NCI-H2171 (cell line): ENCODE data around the gene TPX2.

ENCODE experiments used
- DNase-seq: peaks from one replicate; lab custom pipeline; 2025; lab: John Stamatoyannopoulos, UW

The TPX2 gene

GRCh38 chr20:31705598-31706597 lies 33.2 kb upstream of the TPX2 start:
- DNase-seq, result no peak

- DNase-seq, result no peak
Measured at GRCh38 chr20:31706607-31707257, 32.4 kb upstream of the TPX2 start.

- no peak for DNase-seq
Measured at GRCh38 chr20:31707258-31707615, 31.9 kb upstream of the TPX2 start.

DNA sequence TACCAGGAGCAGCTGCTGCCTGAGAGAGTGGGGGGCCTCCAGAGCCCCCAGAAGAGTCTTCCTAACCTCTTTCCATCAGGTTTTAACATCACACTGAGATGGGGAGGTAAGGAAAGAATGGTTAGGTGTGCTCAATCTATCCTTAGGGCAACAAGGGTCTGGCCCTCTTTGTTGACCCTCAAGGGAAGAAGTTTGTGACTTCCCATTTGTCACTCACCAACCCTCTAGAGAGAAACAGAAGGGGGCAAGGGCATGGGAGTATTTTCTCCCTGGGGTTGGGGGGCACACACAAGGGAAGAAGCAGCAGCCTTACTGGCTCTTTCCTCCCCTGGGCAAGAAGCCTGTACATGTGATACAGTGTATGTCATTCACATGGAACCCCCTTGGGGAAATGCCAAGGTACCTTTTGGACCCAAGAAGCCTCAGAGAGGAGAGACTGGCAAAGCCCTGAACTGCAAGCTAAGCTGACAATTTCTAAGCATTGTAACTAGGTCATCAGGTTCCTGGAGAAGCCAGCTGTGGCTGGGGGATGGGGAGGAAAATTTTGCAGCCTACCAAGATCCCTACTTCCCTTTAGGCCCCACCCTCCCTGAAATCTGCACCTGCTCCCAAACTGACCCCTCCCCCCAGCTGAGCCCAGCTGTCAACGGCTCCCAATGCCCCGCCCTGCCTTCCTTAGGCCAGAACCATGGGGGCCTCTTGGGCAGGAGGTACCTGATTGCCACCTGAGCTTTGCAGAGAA lies 30.9 kb upstream of the TPX2 start:
- peak; percentile 98 for DNase-seq

DNA sequence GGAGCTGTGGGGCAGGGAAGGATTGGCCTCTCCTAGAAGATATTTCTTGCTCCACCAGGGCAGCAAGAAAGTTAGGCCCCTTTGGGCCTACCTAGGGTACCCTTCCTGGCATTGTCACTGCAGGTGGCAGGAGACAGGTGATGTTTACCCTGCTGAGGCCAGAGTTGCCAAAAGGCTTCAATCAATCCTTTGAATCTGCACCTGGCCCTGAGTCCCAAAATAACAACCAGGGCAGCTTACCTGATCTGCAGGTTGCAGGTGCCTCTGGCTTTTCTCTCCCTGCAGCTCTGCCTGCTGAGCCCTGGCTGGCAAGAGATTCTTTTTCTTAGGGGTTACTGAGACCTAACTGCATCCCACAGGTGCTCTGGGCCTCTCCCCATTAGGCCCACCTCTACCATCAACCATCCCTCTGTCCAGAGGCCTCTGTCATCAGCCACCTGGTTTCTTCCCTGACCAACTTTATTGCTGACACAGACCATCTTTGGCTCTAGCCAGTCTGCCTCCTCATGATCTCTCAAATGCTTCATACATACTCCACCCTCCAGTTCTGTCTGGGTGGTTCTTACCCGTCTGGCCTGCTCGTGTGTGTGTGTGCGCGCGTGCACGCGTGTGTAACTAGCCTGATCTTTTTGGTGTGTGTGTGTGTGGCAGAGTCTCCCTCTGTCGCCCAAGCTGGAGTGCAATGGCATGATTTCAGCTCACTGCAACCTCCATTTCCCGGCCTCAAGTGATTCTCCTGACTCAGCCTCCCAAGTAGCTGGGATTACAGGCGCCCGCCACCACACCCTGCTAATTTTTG lies 30.2 kb upstream of the TPX2 start:
- peak; percentile 94 for DNase-seq

DNA sequence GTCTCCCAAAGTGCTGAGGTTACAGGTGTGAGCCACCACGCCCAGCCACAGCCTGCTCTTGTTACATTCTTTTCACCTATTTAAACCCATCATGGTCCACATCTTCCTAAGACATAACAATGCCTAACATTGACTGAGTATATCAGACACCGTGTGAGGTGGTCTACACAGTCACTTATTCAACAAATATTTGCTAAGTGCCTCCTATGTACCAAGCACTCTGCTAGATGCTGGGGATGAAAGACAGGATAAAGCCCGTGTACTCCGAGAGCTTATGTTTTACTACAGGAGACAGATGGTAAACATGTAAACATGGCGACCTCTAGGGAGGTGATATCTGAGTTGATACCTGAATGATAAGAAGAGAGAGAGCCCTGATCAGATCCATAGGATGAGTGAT lies 29.2 kb upstream of the TPX2 start:
- DNase-seq, result peak; percentile 43

- DNase-seq, result peak; percentile 85
Measured at GRCh38 chr20:31710423-31711108, 28.5 kb upstream of the TPX2 start.

DNA sequence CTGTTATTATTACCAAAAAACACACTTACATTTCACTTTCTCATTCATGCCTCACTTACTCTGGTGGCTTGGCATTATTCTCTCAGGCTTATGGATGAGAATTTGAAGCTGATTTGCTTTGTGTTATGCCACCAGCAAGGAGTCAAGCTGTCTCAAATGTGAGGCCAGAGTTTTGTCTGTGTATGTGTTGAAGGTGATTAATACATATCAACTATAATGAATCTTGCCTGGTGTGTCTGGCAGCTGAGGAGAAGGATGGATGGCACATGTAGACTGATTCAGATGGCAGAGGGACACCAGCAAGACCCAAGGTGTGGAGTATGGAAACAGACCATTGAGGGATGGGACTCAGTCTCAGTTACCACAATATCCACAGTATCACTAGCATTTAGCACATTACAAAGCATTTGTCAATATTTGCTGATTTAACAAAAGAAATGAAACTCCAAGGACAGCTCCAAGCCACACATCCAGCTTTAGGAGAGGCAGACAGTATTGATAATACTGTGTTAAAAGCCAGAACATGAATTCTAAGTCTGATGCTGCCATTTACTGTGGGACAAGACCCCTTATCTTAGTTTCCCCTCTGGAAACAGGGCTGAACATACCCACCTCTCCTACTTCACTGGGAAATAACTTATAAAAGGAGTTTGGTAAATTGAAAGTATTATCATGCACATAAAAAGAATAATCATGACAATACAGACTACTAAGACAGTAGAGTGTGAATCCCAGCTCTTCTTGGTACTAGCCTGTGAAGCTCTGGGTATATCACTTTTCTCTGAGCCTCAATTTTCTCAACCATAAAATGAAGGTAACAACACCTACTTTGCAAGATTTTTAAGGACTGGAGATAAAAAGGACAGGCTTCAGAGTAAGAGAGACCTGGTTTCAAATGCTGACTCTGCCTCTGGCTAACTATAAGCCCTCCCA lies 27.6 kb upstream of the TPX2 start:
- no peak for DNase-seq

GRCh38 chr20:31712112-31712553 lies 27.0 kb upstream of the TPX2 start:
- DNase-seq, result peak; percentile 39

DNA sequence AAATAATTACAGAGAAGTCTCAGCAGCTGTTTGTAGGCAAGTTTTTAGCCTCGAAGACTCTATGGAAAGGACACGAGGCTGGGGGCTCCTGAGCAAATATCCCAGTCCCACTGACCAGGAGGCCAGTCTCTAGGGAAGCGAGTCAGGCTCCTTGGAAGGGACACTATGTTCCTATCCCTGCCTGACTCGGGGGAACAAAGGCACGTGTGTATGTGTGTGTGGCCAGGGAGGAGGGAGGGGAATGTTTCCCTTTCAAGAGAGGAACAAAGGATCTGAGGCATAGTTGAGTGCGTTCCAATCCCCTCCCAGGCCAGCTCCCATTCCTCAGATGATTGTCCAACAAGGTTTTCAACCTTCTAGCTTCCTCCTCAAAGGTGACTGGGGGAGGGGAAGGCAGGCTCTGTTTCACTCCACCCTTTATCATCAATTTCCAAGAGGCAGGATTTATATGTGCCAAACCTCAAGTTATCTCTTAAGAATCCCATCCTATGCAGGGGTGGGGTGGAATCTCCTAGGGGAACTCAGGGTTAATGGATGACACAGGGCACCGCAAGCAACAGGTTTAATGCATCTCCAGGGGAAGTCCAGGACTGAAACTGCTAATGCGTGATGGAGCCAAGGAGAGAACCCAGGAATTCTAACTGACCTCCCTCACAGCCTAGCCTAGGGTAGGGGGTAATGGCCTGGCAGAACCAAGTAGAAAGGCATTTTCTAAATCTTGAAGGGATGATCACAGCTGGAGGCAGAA lies 26.4 kb upstream of the TPX2 start:
- DNase-seq, result no peak

GRCh38 chr20:31713312-31714273 lies 25.5 kb upstream of the TPX2 start:
- no peak for DNase-seq

DNA sequence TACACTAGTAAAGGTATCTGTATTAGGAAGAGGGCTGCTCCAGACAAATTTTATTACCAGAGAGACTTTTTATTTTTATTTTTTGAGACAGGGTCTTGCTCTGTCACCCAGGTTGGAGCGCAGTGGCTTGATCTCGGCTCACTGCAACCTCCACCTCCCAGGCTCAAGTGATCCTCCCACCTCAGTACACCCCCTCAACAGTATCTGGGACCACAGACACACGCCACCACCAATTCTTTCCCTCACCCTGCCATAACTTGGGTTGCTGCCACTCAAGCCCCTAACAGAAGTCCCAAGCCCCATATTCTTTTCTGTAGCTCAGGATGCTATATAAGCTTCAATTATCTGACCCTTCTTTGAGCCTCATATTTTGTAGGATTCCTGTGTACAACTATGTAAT lies 23.3 kb upstream of the TPX2 start:
- no peak for DNase-seq

- no peak for DNase-seq
Measured at GRCh38 chr20:31716351-31716750, 22.7 kb upstream of the TPX2 start.

- no peak for DNase-seq
Measured at GRCh38 chr20:31716818-31717477, 22.1 kb upstream of the TPX2 start.

DNA sequence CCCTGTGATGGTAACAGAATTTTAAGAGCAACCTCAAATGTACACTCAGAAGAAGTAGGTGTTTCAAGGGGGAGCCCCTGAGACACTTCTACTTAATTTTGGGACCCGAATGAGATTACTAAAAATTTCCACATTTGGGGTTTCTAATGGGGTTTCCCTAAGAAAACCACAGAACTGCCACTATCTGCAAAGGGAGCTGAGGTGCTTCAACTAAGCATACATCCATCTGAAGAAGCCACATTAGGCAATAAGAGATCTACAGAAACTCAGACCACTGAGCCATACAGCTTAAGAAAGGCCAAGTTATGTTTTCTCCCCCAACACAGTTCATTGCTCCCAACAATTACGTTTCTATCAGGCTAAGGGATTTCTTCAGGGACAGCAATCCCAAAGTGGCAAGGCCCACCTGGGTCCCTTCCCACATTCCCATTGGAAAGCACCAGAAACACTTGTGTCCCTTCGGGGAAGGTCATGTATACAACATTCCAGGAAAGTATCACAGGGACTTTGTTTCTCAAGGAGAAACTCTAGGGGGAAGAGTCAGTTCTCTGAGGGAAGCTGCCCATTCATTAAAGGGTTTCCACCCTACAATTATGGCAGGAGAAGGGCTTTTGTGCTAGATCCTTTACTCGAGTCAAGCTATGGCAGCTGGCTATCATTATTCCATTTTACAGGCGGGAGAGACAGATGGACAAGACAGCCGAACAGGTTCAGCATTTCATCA lies 21.4 kb upstream of the TPX2 start:
- no peak for DNase-seq

- no peak for DNase-seq
Measured at GRCh38 chr20:31718952-31719643, 20.0 kb upstream of the TPX2 start.
